ENCODE measurements around the gene LRRC7.

Gene LRRC7

GRCh38 chr1:69987881-69988280 lies 420.2 kb downstream of the LRRC7 start:
- no peak for TF ChIP-seq CTCF (IDR thresholded peaks at IDR 0.05)

- TF ChIP-seq CTCF (IDR thresholded peaks at IDR 0.05) = no peak
Observed at GRCh38 chr1:69991644-69992043, 423.9 kb downstream of the LRRC7 start.

- TF ChIP-seq CTCF (IDR thresholded peaks at IDR 0.05) = no peak
Observed at GRCh38 chr1:69992594-69992993, 424.9 kb downstream of the LRRC7 start.

- TF ChIP-seq CTCF (IDR thresholded peaks at IDR 0.05) = no peak
Observed at GRCh38 chr1:69993810-69994209, 426.1 kb downstream of the LRRC7 start.

GRCh38 chr1:69994241-69994640 lies 426.5 kb downstream of the LRRC7 start:
- TF ChIP-seq CTCF (IDR thresholded peaks at IDR 0.05) = no peak

- TF ChIP-seq CTCF (IDR thresholded peaks at IDR 0.05) = no peak
Observed at GRCh38 chr1:69998847-69999246, 431.1 kb downstream of the LRRC7 start.

GRCh38 chr1:70003211-70003908 lies 435.6 kb downstream of the LRRC7 start:
- TF ChIP-seq CTCF (IDR thresholded peaks at IDR 0.05) = no peak
